OCI-LY1 (cell line): ENCODE data around the gene ZNF112.

Experiments
- H2AFZ ChIP-seq: fragments of 200-600 bp; sonication (generic), shearing (Covaris generic); 2 replicates; pipeline ENCODE4 v1.6.0; 2014; ENCODE audit warnings: antibody characterized with exemption, mild to moderate bottlenecking, low read length
- H3F3A ChIP-seq: fragments of 200-600 bp; sonication (generic), shearing (Covaris generic); 2 replicates; pipeline ENCODE4 v1.6.0; 2014; ENCODE audit warnings: mild to moderate bottlenecking, antibody characterized with exemption, low read length, moderate library complexity; ENCODE audit not compliant: insufficient read depth
- H3K27ac ChIP-seq: fragments of 200-600 bp; sonication (generic); 2 replicates; pipeline ENCODE4 v1.5.1; 2014; ENCODE audit warnings: low read length, mixed run types, mild to moderate bottlenecking, low read depth; ENCODE audit not compliant: poor library complexity, severe bottlenecking
- H3K27me3 ChIP-seq: fragments of 200-600 bp; sonication (generic); 2 replicates; pipeline ENCODE4 v1.6.0; 2014; ENCODE audit warnings: antibody characterized with exemption, mild to moderate bottlenecking, low read length, moderate library complexity; ENCODE audit not compliant: insufficient read depth
- H3K36me3 ChIP-seq: fragments of 200-600 bp; sonication (generic); 2 replicates; pipeline ENCODE4 v1.6.1; 2014; ENCODE audit warnings: mild to moderate bottlenecking, antibody characterized with exemption, low read length, moderate library complexity, mixed read lengths; ENCODE audit not compliant: insufficient read depth
- H3K4me1 ChIP-seq: fragments of 200-600 bp; sonication (generic); 2 replicates; pipeline ENCODE4 v1.5.1; 2014; ENCODE audit warnings: mild to moderate bottlenecking, low read length, moderate library complexity; ENCODE audit not compliant: insufficient read depth, severe bottlenecking
- H3K4me2 ChIP-seq: fragments of 200-600 bp; sonication (generic), shearing (Covaris generic); 2 replicates; pipeline ENCODE4 v1.6.1; 2014; ENCODE audit warnings: low read length
- H3K4me3 ChIP-seq: fragments of 200-600 bp; sonication (generic); 2 replicates; pipeline ENCODE4 v1.5.1; 2014; ENCODE audit warnings: low read length, low read depth, mild to moderate bottlenecking, mixed read lengths; ENCODE audit not compliant: poor library complexity, severe bottlenecking
- H3K79me2 ChIP-seq: fragments of 200-600 bp; shearing (Covaris generic); 2 replicates; pipeline ENCODE4 v1.6.1; 2016; ENCODE audit warnings: mixed run types, low read length, mixed read lengths; ENCODE audit not compliant: insufficient read depth
- H3K9ac ChIP-seq: fragments of 200-600 bp; sonication (generic), shearing (Covaris generic); 2 replicates; pipeline ENCODE4 v1.6.1; 2014; ENCODE audit warnings: mild to moderate bottlenecking, low read length, mixed read lengths
- H3K9me2 ChIP-seq: fragments of 200-600 bp; sonication (generic), shearing (Covaris generic); 2 replicates; pipeline ENCODE4 v1.6.1; 2014; ENCODE audit warnings: low read depth, mild to moderate bottlenecking, low read length, mixed read lengths
- H3K9me3 ChIP-seq: fragments of 200-600 bp; shearing (Covaris generic); 2 replicates; pipeline ENCODE4 v1.6.1; 2014; ENCODE audit warnings: low read length, mixed read lengths
- H4K20me1 ChIP-seq: fragments of 200-600 bp; sonication (generic), shearing (Covaris generic); 2 replicates; pipeline ENCODE4 v1.6.0; 2016; ENCODE audit warnings: mild to moderate bottlenecking, low read length; ENCODE audit not compliant: insufficient read depth
- CTCF ChIP-seq: fragments of 200-600 bp; sonication (generic), shearing (Covaris generic); IDR thresholded peaks from 2 replicates; pipeline ENCODE4 v1.5.1; 2017; ENCODE audit warnings: mild to moderate bottlenecking, antibody characterized with exemption, low read length, moderate library complexity, mixed read lengths
- EZH2 ChIP-seq: fragments of 200-600 bp; sonication (generic), shearing (Covaris generic); IDR thresholded peaks from 2 replicates; pipeline ENCODE4 v1.8.0; 2017; ENCODE audit warnings: borderline replicate concordance, mixed run types, mild to moderate bottlenecking, antibody characterized with exemption, low read length, moderate library complexity, mixed read lengths

Gene ZNF112

GRCh38 chr19:44374789-44375188 is 18.3 kb upstream of the ZNF112 start:
- H3K27me3 ChIP-seq = no peaks in the 10 kb centered on the region
- no peaks in the 10 kb centered on the region for H3K9me2 ChIP-seq
- H4K20me1 ChIP-seq = no peaks in the 10 kb centered on the region
- no peaks in the 10 kb centered on the region for H3K79me2 ChIP-seq
- H3K27ac ChIP-seq = no peak overlapping the region
- H3K4me2 ChIP-seq = no peak overlapping the region
- H3K36me3 ChIP-seq = no peaks in the 10 kb centered on the region
- no peak overlapping the region for H3K9ac ChIP-seq
- no peak overlapping the region for H2AFZ ChIP-seq
- H3K9me3 ChIP-seq = no peaks in the 10 kb centered on the region
- no peak for TF ChIP-seq CTCF
- no peak for TF ChIP-seq EZH2
- no peaks in the 10 kb centered on the region for H3F3A ChIP-seq
- H3K4me1 ChIP-seq = no peaks in the 10 kb centered on the region
- no peak overlapping the region for H3K4me3 ChIP-seq

DNA sequence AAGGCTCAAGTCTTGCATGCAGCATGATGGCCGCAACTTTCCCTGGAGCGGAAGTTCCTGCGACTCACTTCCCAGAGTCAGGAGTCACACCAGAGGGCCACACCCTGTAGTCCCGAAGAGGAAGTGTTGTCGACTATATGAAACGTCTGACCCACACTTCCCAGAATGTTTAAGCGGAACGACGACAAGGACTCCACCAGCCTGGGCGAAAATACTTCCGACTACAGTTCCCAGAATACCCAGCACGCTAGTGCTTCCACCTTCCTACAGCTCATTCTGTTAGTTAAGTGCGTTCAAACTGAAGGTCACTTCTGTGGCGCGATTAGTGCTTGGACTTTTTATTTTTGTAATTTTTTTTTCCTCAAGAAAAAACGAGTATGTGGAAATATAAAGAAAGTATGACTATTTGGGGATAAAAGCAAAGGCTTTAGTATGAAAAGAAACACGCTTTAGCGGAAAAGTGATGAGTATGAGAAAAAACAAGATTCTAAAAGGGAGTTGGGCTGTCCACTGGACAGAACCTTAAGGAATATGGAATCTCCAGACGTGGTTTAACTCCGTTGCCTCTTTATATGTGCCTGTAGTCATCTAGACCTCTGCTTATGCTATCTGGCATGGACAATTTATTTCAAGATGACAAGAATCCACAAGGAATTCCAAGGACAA is 15.5 kb upstream of the ZNF112 start:
- Histone ChIP-seq H4K20me1 (no peaks in the 10 kb centered on the region), H3K9me3 (no peaks in the 10 kb centered on the region), H3K27me3 (no peaks in the 10 kb centered on the region), H3K4me2 (no peak overlapping the region), H3K4me3 (no peak overlapping the region), H3K9ac (no peak overlapping the region), H3K9me2 (no peaks in the 10 kb centered on the region), H3K36me3 (no peaks in the 10 kb centered on the region), H3K27ac (no peak overlapping the region), H2AFZ (no peak overlapping the region), H3K79me2 (no peaks in the 10 kb centered on the region), H3F3A (no peaks in the 10 kb centered on the region), H3K4me1 (no peaks in the 10 kb centered on the region)
- no peak for TF ChIP-seq CTCF

GRCh38 chr19:44367024-44367423 is 10.5 kb upstream of the ZNF112 start:
- no peaks in the 10 kb centered on the region for H3K27me3 ChIP-seq
- H3K9me2 ChIP-seq = no peaks in the 10 kb centered on the region
- H3K4me2 ChIP-seq = no peak overlapping the region
- no peak overlapping the region for H2AFZ ChIP-seq
- H3K9ac ChIP-seq = no peak overlapping the region
- no peaks in the 10 kb centered on the region for H3K36me3 ChIP-seq
- no peaks in the 10 kb centered on the region for H3K4me1 ChIP-seq
- no peak overlapping the region for H3K27ac ChIP-seq
- H3F3A ChIP-seq = no peaks in the 10 kb centered on the region
- no peak for TF ChIP-seq EZH2
- no peak for TF ChIP-seq CTCF
- no peaks in the 10 kb centered on the region for H3K79me2 ChIP-seq
- H4K20me1 ChIP-seq = no peaks in the 10 kb centered on the region
- no peak overlapping the region for H3K4me3 ChIP-seq
- no peaks in the 10 kb centered on the region for H3K9me3 ChIP-seq
